Measurements from ENCODE around the gene CRIP2.
A peak's percentile ranks its signal among the peaks of the same experiment; 100 is the strongest.

CRIP2 gene

DNA sequence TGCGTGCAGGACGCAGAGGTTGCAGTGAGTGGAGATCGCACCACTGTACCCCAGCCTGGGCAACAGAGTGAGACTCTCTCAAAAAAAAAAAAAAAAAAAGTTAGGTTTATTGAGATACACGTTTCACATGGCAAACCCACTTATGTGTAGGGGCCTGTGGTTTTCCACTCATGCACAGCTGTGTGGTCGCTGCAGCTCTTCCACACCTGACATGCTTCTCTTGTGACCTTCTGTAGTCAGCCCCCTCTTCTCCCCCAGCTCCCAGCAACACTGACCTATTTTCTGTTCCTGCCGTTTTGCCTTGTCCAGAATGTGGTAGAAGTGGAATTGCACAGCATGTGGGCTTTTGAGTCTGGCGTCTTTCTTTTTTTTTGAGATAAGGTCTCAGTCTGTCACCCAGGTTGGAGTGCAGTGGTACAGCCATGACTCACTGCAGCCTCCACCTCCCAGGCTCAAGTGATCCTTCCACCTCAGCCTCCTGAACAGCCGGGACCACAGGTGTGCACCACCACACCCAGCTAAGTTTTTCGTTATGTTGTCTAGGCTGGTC is 46.6 kb upstream of the CRIP2 start:
- TF ChIP-seq, protein P1, sequence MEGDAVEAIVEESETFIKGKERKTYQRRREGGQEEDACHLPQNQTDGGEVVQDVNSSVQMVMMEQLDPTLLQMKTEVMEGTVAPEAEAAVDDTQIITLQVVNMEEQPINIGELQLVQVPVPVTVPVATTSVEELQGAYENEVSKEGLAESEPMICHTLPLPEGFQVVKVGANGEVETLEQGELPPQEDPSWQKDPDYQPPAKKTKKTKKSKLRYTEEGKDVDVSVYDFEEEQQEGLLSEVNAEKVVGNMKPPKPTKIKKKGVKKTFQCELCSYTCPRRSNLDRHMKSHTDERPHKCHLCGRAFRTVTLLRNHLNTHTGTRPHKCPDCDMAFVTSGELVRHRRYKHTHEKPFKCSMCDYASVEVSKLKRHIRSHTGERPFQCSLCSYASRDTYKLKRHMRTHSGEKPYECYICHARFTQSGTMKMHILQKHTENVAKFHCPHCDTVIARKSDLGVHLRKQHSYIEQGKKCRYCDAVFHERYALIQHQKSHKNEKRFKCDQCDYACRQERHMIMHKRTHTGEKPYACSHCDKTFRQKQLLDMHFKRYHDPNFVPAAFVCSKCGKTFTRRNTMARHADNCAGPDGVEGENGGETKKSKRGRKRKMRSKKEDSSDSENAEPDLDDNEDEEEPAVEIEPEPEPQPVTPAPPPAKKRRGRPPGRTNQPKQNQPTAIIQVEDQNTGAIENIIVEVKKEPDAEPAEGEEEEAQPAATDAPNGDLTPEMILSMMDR (IDR thresholded peaks at IDR 0.05) = no peak
- Histone ChIP-seq H3K36me3 (peaks cover 0 to 32% (median 10%) of the 10 kb centered on the region in 3 donors), H3K27me3 (no peaks in the 10 kb centered on the region), H3K27ac (no peak overlapping the region), H3K4me3 (no peak overlapping the region), H3K9me3 (no peaks in the 10 kb centered on the region), H3K4me1 (peaks cover 0 to 12% (median 8%) of the 10 kb centered on the region in 4 donors)
- no peak for DNase-seq
- intact Hi-C loops (cut with DNase I; ENCODE audit: low total_unique reads) = no loop called here

DNA sequence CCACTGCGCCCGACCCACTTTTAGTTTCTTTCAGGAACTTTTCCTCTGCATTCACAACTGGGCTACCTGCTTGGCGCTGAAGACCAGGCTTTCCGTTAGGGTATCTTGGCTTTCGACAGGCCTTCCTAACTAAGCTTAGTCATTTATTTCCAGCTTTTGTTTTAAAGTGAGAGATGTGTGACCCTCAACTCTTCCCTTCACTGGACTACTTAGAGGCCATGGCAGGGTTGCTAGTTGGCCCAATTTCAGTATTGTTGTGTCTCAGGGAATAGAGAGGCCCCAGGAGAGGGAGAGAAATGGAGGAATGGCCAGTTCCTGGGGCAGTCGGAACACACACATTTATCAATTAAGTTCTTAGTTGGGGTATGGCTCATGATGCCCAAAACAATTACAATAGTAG is 44.6 kb upstream of the CRIP2 start:
- peaks cover 0 to 13% (median 9%) of the 10 kb centered on the region in 4 donors for H3K4me1 ChIP-seq
- H3K36me3 ChIP-seq = peaks cover 0 to 27% (median 10%) of the 10 kb centered on the region in 3 donors
- intact Hi-C loops (cut with DNase I; ENCODE audit: low total_unique reads) = no loop called here
- H3K9me3 ChIP-seq = no peaks in the 10 kb centered on the region
- H3K27me3 ChIP-seq = no peaks in the 10 kb centered on the region
- no peak overlapping the region for H3K4me3 ChIP-seq
- TF ChIP-seq, protein P1 (IDR thresholded peaks at IDR 0.05) = no peak
- no peak overlapping the region for H3K27ac ChIP-seq
- no peak for DNase-seq

DNA sequence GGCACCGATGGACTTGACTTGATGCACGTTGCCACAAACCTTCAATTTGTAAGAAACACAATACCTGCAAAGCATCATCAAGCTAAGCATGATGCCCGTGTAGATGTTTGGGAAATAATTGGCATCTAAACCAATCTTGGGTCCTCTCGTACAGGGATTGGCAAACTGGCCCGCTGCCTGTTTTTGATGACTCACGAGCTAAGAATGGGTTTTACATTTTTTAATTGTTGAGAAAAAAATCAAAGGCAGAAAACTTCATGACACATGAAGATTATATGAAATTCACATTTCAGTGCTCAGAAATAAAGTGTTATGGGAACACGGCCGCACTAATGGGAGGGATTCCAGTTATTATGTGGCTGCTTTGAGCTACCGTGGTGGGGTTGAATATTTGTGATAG is 44.1 kb upstream of the CRIP2 start:
- H3K36me3 ChIP-seq = peaks cover 0 to 21% (median 10%) of the 10 kb centered on the region in 3 donors
- no peaks in the 10 kb centered on the region for H3K9me3 ChIP-seq
- peaks cover 0 to 13% (median 9%) of the 10 kb centered on the region in 4 donors for H3K4me1 ChIP-seq
- peak overlapping the region in 1 of 2 donors; percentile 6 for H3K27ac ChIP-seq
- no peak for DNase-seq
- no peak overlapping the region for H3K4me3 ChIP-seq
- TF ChIP-seq, protein P1 (IDR thresholded peaks at IDR 0.05) = no peak
- intact Hi-C loops (cut with DNase I; ENCODE audit: low total_unique reads) = no loop called here
- H3K27me3 ChIP-seq = no peaks in the 10 kb centered on the region

DNA sequence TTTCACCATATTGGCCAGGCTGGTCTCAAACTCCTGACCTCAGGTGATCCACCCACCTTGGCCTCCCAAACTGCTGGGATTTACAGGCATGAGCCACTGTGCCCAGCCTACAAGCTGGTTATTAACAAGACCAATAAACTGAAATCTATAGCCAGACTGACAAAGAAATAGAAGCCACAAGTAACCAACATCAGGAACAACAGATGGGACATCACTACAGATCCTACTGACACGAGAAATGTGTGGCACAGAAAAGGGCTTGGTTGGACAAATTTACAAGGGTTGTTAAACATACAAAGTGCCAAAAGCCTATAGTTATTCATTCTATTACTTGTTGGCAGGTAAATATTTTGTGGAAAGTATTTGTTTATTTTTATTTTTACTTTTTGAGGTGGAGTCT is 43.4 kb upstream of the CRIP2 start:
- DNase-seq = no peak
- TF ChIP-seq, protein P1 (IDR thresholded peaks at IDR 0.05) = no peak

DNA sequence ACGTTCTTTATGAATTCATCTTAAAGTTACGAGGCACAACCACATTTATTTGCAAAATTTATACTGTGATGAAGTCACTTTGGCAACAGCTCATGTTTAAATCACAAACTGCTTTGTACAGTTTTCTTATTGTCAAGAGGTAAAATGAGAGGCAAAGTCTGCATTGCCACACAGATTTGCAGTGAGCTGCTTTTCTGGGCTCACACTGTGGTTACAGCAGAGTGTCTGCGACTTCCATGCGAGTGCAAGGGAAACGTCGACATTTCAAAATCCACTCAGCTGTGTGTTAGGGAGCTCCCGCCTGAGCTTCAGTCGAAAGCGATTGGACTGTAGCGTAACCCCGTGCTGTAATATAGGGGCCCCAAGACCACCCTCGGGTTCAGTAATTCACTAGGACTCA is 42.0 kb upstream of the CRIP2 start:
- TF ChIP-seq, protein P1 (IDR thresholded peaks at IDR 0.05) = no peak
- DNase-seq = no peak
- no peak overlapping the region for H3K4me3 ChIP-seq
- no peaks in the 10 kb centered on the region for H3K27me3 ChIP-seq
- intact Hi-C loops (cut with DNase I; ENCODE audit: low total_unique reads) = no loop called here
- no peaks in the 10 kb centered on the region for H3K9me3 ChIP-seq
- no peak overlapping the region for H3K27ac ChIP-seq
- peaks cover 0 to 5% (median 0%) of the 10 kb centered on the region in 3 donors for H3K36me3 ChIP-seq
- H3K4me1 ChIP-seq = peaks cover 0 to 21% (median 12%) of the 10 kb centered on the region in 4 donors

More for the DNA sequence above, 43.4 kb upstream of the CRIP2 start:
- intact Hi-C loops (cut with DNase I; ENCODE audit: low total_unique reads) = no loop called here
- Histone ChIP-seq H3K27ac (peak overlapping the region in 1 of 2 donors; percentile 6), H3K4me1 (peaks cover 0 to 15% (median 10%) of the 10 kb centered on the region in 4 donors), H3K4me3 (no peak overlapping the region), H3K9me3 (no peaks in the 10 kb centered on the region), H3K36me3 (peaks cover 0 to 14% (median 10%) of the 10 kb centered on the region in 3 donors), H3K27me3 (no peaks in the 10 kb centered on the region)

Measured in tibial artery (tissue), 4 donors.